Epithelial cell of proximal tubule (primary cell): ENCODE data around the gene NPFFR1. TPM values are rescaled to one million over a fixed set of nuclear protein-coding genes. Genes with fewer than 3 reads are reported as not detected.

Source experiments
- DNase-seq: peaks from one replicate; pipeline ENCODE4 v3.0.0-alpha.2; 2011; ENCODE audit warnings: low read depth
- H3K4me3 ChIP-seq: 2 replicates; pipeline ENCODE4 v1.5.1; 2011; ENCODE audit warnings: low read depth, mild to moderate bottlenecking, low read length
- total RNA-seq: library from RNA; depleted of rRNA; stranded (reverse); fragments of >200 nt; gene quantifications from 2 replicates; pipeline ENCODE4 v1.2.3, GENCODE V29; 2015
- TF ChIP-seq, protein P1 (sequence below): conservative IDR thresholded peaks from 2 replicates; pipeline ENCODE4 v1.5.1; 2012; ENCODE audit warnings: low read depth, mild to moderate bottlenecking, low read length

Gene NPFFR1, protein sequence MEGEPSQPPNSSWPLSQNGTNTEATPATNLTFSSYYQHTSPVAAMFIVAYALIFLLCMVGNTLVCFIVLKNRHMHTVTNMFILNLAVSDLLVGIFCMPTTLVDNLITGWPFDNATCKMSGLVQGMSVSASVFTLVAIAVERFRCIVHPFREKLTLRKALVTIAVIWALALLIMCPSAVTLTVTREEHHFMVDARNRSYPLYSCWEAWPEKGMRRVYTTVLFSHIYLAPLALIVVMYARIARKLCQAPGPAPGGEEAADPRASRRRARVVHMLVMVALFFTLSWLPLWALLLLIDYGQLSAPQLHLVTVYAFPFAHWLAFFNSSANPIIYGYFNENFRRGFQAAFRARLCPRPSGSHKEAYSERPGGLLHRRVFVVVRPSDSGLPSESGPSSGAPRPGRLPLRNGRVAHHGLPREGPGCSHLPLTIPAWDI
- 0.14 TPM in 1 of 2 replicates, not detected in the other for total RNA-seq

DNA sequence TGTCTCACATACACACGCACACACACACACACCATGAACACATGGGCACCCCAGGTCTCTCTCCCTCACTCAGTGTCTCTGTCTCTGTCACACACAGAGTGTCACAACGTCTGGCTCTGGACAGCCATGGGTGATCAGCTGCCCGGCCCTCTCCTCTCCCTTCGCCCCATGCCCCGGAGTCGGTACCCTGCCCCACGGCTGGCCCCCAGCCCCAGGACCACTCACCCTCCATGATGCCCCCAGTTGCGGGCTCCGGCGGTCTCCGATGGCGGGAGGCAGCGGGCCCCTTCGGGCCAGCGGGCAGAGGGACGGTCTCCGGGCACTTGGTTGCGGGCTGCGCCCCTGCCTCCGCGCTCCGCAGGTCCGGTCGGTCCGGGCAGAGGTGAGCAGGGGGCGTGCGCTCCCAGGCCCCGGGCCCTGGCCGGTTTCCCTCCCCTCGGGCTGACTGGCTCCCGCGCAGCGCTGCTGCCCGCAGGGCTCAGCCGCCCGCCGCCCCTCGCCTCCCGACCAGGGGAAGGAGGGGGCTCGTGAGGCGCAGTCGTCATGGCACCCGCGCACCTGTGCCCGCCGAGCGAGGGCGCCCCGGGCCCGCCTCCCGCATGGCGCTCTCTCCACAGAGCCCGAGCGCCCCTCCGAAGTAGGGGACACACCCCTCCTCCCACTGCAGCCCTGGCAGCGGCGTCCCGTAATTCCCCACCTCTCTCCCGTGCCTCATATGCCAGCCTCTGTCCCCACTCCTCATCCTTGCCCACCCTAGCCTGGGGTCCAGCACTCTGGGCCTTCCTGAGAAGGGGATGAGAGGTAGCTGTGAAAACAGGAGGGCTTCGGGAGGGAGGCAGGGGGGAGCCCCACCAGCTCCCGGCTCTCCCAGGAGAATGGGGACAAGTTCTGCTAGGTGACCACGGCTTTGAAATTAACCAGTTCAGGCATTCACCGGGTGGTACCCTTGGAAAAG lies at the start of gene NPFFR1:
Gene NPFFR1, minus strand, starts transcription at position 560 of the 955 bp plus-strand sequence. Its CDS starts 328 bp downstream, at position 232.
- TF ChIP-seq, protein P1, sequence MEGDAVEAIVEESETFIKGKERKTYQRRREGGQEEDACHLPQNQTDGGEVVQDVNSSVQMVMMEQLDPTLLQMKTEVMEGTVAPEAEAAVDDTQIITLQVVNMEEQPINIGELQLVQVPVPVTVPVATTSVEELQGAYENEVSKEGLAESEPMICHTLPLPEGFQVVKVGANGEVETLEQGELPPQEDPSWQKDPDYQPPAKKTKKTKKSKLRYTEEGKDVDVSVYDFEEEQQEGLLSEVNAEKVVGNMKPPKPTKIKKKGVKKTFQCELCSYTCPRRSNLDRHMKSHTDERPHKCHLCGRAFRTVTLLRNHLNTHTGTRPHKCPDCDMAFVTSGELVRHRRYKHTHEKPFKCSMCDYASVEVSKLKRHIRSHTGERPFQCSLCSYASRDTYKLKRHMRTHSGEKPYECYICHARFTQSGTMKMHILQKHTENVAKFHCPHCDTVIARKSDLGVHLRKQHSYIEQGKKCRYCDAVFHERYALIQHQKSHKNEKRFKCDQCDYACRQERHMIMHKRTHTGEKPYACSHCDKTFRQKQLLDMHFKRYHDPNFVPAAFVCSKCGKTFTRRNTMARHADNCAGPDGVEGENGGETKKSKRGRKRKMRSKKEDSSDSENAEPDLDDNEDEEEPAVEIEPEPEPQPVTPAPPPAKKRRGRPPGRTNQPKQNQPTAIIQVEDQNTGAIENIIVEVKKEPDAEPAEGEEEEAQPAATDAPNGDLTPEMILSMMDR: peak; percentile 14
- H3K4me3 ChIP-seq: peak within 1 kb of the TSS; percentile 39
- no peak for DNase-seq

DNA sequence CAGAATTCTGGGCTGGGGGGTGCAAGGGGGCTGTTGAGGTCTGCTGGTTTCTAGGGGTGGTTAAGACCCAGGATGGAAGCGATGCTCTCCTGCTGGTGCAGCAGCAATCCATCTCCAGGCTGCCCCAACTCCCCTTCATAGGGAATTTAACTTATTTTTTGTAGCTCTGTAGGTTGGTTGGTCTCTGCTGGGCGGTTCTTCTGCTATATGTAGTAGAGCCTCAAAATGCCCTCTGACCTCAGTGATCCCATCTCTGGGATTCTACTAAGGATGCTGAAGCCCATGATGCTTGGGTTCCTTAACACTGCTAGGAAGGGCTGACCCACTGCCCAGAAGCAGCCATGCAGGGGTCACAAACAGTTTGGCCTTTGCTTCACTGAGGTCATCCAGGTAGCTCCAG lies 49.5 kb upstream of the NPFFR1 start:
- TF ChIP-seq, protein P1: no peak
- H3K4me3 ChIP-seq: no peak overlapping the region
- no peak for DNase-seq

DNA sequence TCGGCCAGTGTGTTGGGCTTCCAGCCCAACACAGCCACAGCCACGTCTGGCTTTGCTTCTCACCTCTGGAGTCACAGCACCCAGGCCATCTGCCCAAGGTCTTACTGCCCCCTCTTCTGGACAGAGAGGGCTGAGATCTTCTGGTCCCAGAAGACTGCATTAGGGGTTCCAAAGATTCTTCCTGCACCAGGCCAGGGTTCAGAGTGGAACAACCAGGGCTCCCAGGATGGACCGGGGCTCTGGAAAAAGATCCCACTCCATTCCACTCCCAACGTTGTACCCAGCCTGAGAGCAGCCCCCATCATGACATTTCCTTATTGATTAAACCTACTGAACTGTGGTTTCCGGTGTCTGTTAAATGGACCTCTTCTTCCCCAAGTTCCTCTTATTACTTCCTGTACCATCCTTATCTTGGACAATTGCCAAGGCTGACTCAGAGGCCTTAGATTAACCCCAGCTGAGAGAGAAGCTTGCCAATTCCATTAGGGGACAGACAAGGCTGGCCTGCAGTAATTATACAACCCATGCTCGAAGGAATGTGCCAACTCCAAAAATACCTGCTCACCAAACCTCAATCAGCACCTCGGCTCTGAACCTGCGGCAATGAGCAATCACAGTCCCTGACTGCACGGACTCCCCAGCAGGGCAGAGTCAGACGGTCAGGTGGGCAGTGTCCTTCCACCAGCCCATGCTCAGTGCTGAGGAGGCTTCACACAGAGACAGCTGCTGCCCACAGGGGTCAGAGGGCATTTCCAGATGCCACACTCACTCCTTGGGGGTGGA lies 47.9 kb upstream of the NPFFR1 start:
- H3K4me3 ChIP-seq: no peak overlapping the region
- peak; percentile 97 for DNase-seq
- TF ChIP-seq, protein P1: peak; percentile 37

DNA sequence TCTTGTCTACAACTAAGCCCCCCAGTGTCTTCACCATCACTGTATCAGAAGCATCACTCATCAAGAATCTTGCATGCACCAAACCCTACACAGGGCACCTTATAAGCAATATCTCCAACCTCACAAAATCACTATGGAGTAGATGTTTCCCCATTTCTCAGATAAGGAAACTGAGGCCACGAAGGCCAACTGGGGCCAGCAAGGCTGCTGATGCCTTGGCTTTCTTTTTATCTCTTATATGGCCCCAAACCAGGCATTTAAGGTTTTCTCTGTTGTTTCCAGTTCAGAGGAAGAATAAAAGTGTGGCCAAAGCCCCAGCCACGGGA lies 47.3 kb upstream of the NPFFR1 start:
- DNase-seq: no peak
- TF ChIP-seq, protein P1: no peak
- H3K4me3 ChIP-seq: no peak overlapping the region

DNA sequence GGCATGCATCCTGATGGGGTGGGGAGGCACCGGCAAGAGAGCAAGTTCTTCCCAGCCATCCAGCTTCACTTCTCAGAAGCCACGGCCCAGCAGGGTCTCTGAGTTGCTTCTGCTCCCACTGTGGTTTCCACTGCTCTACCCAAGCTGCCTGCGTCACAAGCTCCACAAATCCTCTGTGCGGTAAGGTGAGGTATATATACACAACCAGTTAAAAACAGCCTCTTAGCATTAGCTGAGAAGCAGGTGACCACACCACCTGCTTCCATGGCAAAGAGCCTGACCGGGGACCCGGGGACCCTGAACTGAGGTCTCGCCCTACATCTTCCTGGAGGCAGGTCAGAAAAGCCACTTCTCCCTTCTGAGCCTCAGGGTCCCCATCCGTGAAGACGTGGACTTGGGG lies 46.9 kb upstream of the NPFFR1 start:
- TF ChIP-seq, protein P1: no peak
- H3K4me3 ChIP-seq: no peak overlapping the region
- no peak for DNase-seq

DNA sequence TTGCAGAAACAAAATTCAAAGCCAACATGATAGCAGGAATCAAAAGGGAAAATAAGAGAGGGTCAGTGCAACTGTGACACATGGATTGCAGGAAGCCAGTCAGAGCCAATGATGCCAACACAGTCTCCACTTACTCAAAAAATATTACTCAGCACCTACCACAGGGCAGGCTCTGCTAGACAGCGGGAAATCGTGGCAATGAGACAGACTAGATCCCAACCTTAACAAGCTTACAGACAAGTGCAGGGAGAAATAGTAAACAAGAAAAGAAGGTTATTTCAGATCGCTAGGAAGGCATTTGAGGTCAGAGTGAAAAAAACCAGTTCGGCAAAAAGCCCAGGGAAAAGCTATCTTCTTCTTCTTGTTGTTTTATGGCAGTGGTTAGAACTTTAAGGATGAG lies 45.2 kb upstream of the NPFFR1 start:
- H3K4me3 ChIP-seq: no peak overlapping the region
- DNase-seq: peak; percentile 35
- TF ChIP-seq, protein P1: no peak
